Duodenal mucosa (tissue), 2 donors: ENCODE results near the gene NEURL1.
A peak's percentile ranks its signal among the peaks of the same experiment; 100 is the strongest.
"Not testable (repeated sequence)": the region's sequence is repeated elsewhere in the genome, so short reads cannot be mapped to it uniquely, and the experiment has no call there.

Experiments used
- H3K27ac ChIP-seq: one replicate; pipeline ENCODE4 v1.7.0; 2013; ENCODE audit warnings: low read depth, low read length
- H3K27me3 ChIP-seq, 2 donors: one replicate each; pipeline ENCODE4 v1.7.0; 2013; ENCODE audit warnings: low read length in 2 of 2, control low read depth in 1 of 2; ENCODE audit not compliant: insufficient read depth in 2 of 2, control insufficient read depth in 1 of 2
- H3K36me3 ChIP-seq, 2 donors: one replicate each; pipeline ENCODE4 v1.7.0; 2013; ENCODE audit warnings: low read length in 2 of 2, control low read depth in 1 of 2; ENCODE audit not compliant: insufficient read depth in 2 of 2, control insufficient read depth in 1 of 2
- H3K4me1 ChIP-seq, 2 donors: one replicate each; pipeline ENCODE4 v1.7.0; 2013; ENCODE audit warnings: low read length in 2 of 2, control low read depth in 1 of 2; ENCODE audit not compliant: insufficient read depth in 2 of 2, control insufficient read depth in 1 of 2
- H3K4me3 ChIP-seq, 2 donors: one replicate each; pipeline ENCODE4 v1.7.0; 2013; ENCODE audit warnings: low read length in 2 of 2, low read depth in 1 of 2
- H3K9ac ChIP-seq, 2 donors: one replicate each; pipeline ENCODE4 v1.7.0; 2013; ENCODE audit warnings: low read length in 2 of 2, low read depth in 1 of 2
- H3K9me3 ChIP-seq, 2 donors: one replicate each; pipeline ENCODE4 v1.7.0; 2013; ENCODE audit warnings: low read length in 2 of 2, control low read depth in 1 of 2; ENCODE audit not compliant: control insufficient read depth in 1 of 2

The NEURL1 gene

DNA sequence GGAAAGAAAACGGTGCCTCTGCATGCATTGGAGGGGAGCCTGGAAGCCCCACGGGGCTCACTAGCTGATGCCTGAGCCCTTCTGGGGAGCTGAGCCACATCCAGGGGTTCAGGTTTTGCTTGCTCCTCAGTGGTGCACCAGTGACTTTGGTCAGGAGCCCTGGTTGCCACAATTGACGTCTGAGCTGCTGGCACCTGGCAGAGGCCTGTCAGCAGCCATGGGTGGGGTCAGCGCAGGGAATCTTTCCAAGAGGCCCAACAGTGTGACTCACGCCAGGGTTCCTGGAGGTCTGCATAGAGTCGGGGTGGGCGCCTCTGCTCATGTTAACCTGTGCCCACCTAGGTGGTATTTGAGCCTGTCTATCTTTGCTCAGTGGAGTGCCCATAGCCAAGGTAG, 138.7 kb downstream of the NEURL1 start:
- Histone ChIP-seq H3K27me3 (no peaks in the 10 kb centered on the region), H3K9me3 (no peaks in the 10 kb centered on the region), H3K9ac (no peak overlapping the region), H3K36me3 (peaks cover 0 to 18% of the 10 kb centered on the region in 2 donors), H3K4me1 (peaks cover 0 to 6% of the 10 kb centered on the region in 2 donors), H3K4me3 (no peak overlapping the region), H3K27ac (no peak overlapping the region)

DNA sequence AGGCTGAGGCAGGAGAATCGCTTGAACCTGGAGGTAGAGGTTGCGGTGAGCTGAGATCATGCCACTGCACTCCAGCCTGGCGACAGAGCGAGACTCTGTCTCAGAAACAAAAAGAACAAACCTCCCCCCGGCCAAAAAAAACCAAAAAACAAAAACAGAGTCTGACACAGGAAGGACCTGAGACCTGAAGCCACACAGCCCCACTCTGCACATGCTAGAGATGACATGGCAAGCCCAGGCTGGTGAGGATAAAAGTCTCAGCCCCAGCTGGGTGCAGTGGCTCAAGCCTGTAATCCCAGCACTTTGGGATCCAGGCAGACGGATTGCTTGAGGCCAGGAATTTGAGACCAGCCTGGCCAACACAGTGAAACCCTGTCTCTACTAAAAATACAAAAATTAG, 139.4 kb downstream of the NEURL1 start:
- H3K9ac ChIP-seq, H3K27ac ChIP-seq, H3K9me3 ChIP-seq, H3K4me3 ChIP-seq, H3K27me3 ChIP-seq: not testable (repeated sequence)
- peaks cover 0 to 11% of the 10 kb centered on the region in 2 donors for H3K36me3 ChIP-seq
- H3K4me1 ChIP-seq, result peaks cover 5 to 12% of the 10 kb centered on the region in 2 donors

DNA sequence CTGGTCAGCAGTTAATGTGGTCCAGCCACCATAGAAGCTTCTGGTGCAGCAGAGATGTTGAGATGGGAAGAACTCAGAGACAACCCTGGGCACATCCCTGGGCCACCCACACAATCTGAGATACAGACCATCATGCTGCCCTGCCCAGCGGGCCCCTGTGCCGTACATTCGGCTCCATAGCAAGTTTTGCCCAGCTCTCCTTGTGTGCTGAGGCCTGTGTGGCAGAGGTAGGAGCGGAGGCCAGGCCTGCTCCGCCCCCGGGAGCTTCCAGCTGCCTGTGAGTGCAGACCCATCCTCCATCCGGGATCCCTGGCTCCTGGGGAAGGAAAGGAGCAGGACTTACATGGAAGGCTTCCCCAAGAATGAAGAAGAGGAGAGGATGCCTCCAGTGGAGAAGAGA, 140.3 kb downstream of the NEURL1 start:
- Histone ChIP-seq H3K9me3 (no peaks in the 10 kb centered on the region), H3K4me3 (no peak overlapping the region), H3K9ac (no peak overlapping the region), H3K36me3 (peaks cover 0 to 2% of the 10 kb centered on the region in 2 donors), H3K4me1 (peaks cover 5 to 17% of the 10 kb centered on the region in 2 donors), H3K27ac (no peak overlapping the region), H3K27me3 (no peaks in the 10 kb centered on the region)

DNA sequence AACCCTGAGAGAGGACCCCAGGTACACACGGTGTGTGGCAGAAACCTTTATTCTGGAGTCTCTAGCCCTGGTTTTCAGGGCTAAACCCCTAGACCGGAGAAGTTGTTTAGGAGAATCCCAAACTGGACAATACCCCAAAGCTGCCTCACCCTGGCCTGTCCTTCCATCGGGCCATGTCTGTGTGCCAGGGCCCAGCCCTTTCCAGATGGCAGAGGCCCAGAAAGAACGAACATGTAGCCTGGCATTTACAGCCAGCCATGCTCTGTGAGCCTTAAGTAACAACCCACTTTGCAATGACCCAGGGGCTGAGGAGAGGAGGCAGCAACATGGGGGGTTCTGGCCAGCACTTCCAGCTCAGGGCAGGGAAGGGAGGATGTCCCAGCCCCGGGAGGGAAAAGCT, 142.1 kb downstream of the NEURL1 start:
- Histone ChIP-seq H3K4me3 (no peak overlapping the region), H3K4me1 (peaks cover 5 to 20% of the 10 kb centered on the region in 2 donors), H3K27ac (no peak overlapping the region), H3K36me3 (no peaks in the 10 kb centered on the region), H3K9ac (no peak overlapping the region), H3K27me3 (no peaks in the 10 kb centered on the region), H3K9me3 (no peaks in the 10 kb centered on the region)

DNA sequence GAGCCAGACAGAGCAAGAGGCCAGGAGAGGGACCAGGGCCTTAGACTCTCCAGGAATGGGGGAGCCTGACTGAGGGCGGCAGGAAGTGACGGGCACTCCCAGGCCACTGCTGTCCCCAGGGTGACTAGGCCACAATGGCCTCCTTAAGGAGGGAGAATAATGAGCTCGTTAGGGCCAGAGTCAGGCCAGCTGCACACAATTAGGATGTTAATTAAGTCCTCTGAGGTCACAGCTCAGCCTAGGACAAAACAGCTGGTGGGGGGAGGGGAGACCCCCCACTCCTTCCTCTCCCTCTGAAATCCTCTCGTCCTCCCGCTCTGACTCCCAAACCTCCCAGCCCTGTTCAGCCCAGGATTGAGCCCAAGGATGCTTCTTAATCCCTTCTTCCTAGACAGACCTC, 143.0 kb downstream of the NEURL1 start:
- no peak overlapping the region for H3K9ac ChIP-seq
- H3K27ac ChIP-seq, result no peak overlapping the region
- no peaks in the 10 kb centered on the region for H3K9me3 ChIP-seq
- H3K36me3 ChIP-seq, result peaks cover 0 to 6% of the 10 kb centered on the region in 2 donors
- peaks cover 10 to 23% of the 10 kb centered on the region in 2 donors for H3K4me1 ChIP-seq
- H3K4me3 ChIP-seq, result no peak overlapping the region
- no peaks in the 10 kb centered on the region for H3K27me3 ChIP-seq

DNA sequence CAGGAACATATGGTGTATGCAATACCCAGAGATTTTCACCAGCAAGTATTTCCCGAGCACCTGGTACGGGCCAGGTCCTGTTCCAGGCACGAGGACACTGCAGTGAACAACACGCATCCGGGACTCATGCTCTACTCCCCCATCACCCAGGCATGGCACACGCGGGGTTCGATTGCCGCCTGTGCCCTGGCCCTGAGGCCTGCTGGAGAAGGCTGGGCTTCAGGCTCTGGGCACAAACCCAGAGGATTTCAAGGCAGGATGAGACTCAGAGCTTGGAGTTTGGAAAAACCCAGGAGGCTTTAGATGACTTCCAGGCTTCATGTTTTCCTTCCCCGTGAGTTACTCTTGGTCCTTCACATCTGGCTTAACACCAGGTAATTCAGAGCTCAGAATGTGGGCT, 143.5 kb downstream of the NEURL1 start:
- H3K9me3 ChIP-seq, result no peaks in the 10 kb centered on the region
- no peak overlapping the region for H3K9ac ChIP-seq
- no peak overlapping the region for H3K27ac ChIP-seq

DNA sequence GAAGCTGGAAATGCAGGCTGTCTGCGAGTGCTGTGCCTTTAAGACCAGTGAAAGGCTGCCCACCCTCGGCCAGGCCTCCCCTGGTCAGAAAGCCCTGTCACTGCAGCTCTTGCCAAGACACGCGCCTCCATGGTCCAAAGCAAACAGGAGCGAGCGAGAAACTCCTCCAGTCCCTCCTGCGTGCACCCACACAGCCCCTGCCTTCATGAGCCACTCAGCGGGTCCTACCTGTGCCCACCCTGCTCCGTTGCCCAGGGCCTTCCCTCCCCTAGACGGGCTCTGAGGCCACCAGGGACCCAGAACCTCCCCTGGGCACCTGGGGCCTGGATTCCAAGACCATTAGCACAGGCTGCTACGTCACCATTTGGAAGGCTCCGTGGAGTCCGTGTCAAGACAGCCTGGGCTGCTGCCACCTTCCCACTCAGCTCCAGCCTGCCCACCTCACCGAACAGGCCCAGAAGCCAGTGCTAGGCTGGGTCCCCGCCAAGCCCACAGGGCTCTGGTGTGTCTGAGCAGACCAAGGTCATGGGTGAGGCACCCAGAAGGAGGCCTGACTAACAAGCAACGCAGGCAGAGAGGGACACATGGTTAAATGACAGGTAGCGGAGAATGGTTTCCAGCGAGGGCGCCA, 144.5 kb downstream of the NEURL1 start:
- H3K27ac ChIP-seq, result peak overlapping the region; percentile 30

More for the DNA sequence above, 143.5 kb downstream of the NEURL1 start:
- Histone ChIP-seq H3K4me1 (peaks cover 11 to 26% of the 10 kb centered on the region in 2 donors), H3K36me3 (peaks cover 0 to 6% of the 10 kb centered on the region in 2 donors), H3K27me3 (no peaks in the 10 kb centered on the region), H3K4me3 (no peak overlapping the region)

DNA sequence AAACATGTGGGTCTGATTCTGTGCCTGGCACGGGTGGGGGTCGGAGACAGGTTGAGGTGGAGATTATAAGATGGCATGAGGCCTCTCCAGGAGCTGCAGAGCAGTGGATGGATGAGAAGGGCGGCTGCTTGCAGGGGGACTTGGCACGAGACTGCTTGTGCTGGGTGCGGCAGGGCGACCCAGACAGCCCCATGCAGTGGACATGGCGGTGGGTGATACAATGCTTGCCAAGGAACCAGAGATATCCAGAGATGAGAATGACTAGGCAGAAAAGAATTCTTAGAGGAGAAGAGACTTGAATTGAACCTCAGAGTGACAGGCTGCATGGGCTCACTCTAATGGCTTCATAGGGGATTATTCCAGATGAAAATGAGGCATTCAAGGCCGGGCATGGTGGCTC, 145.4 kb downstream of the NEURL1 start:
- Histone ChIP-seq H3K9ac (no peak overlapping the region), H3K36me3 (peaks cover 0 to 6% of the 10 kb centered on the region in 2 donors), H3K27me3 (no peaks in the 10 kb centered on the region), H3K4me1 (peaks cover 17 to 30% of the 10 kb centered on the region in 2 donors), H3K27ac (no peak overlapping the region), H3K9me3 (no peaks in the 10 kb centered on the region), H3K4me3 (no peak overlapping the region)

More for the DNA sequence above, 144.5 kb downstream of the NEURL1 start:
- Histone ChIP-seq H3K4me3 (no peak overlapping the region), H3K36me3 (peaks cover 0 to 6% of the 10 kb centered on the region in 2 donors), H3K9me3 (no peaks in the 10 kb centered on the region), H3K27me3 (no peaks in the 10 kb centered on the region), H3K9ac (no peak overlapping the region), H3K4me1 (peaks cover 17 to 30% of the 10 kb centered on the region in 2 donors)

DNA sequence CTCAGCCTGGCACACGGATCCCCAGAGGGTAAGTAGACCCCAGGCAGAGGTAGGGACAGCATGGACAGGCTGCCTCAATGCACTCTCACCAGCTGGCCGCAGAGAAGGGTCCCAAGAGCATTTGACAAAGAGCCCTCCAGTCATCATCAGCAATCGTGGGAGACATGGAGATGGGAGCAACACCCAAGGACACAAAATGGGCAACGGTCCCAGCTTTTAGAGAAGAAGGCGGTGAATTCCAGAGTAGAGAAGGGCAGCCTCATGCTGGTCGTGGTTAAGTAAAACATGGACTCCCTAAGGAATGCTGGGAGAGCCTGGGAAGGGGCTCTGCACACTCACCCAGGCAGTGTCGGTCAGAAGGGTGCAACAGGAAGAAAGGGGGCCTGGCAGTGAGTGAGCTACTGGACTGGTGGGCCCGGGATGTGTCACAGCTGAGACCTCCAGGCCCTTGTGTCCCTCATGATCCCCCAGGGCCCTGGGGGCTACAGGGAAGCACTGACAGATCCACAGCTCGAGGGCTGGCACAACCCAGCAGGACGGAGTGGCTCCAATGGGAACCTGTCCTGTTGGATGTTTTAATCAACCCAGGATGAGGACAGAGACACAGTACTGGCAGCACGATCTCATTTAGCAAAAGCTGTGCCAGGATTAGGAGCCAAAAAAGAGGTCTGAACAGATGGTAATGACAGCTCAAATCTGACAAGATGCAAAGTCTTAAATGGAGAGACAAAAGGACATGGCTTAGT, 147.1 kb downstream of the NEURL1 start:
- Histone ChIP-seq H3K9ac (no peak overlapping the region), H3K4me1 (peaks cover 17 to 33% of the 10 kb centered on the region in 2 donors)

DNA sequence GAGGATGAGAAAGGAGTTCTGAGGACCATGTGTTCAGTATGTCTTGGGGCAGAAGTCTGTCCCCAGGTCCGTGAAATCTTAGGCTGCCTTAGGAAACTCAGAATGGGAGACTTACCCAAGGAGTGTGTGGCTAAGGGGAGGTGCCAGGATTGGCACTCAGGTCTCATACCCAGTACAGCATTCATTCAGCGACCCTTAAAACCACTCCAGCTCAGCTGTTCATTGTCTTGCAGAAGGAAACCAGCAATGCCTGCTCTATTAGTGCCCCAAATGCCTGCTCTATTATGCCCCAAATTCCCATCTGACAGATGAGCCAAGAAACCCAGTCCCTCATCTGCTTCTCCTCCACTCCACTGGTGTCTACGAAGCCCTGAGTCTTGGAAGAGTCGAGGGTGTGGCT, 147.8 kb downstream of the NEURL1 start:
- peaks cover 17 to 34% of the 10 kb centered on the region in 2 donors for H3K4me1 ChIP-seq
- H3K9me3 ChIP-seq, result no peaks in the 10 kb centered on the region
- no peak overlapping the region for H3K9ac ChIP-seq
- peaks cover 0 to 6% of the 10 kb centered on the region in 2 donors for H3K36me3 ChIP-seq
- H3K27ac ChIP-seq, result no peak overlapping the region
- no peaks in the 10 kb centered on the region for H3K27me3 ChIP-seq
- no peak overlapping the region for H3K4me3 ChIP-seq

More for the DNA sequence above, 147.1 kb downstream of the NEURL1 start:
- Histone ChIP-seq H3K36me3 (peaks cover 0 to 6% of the 10 kb centered on the region in 2 donors), H3K9me3 (no peaks in the 10 kb centered on the region), H3K27ac (no peak overlapping the region), H3K4me3 (no peak overlapping the region), H3K27me3 (no peaks in the 10 kb centered on the region)
